CD14-positive monocyte (primary cell): ENCODE measurements around the gene FSCN2. TPM values are rescaled to one million over a fixed set of nuclear protein-coding genes. Genes with fewer than 3 reads are reported as not detected.
A peak's percentile ranks its signal among the peaks of the same experiment; 100 is the strongest.

Experiments used
- DNase-seq, 3 donors: peaks; one replicate each; pipeline ENCODE4 v3.0.0-alpha.2; 2011 to 2022
- H2AFZ ChIP-seq: 2 replicates; pipeline ENCODE4 v1.6.0; 2012; ENCODE audit warnings: mild to moderate bottlenecking, low read depth, low read length, inconsistent platforms; ENCODE audit not compliant: insufficient read depth, poor library complexity, severe bottlenecking
- H3K27ac ChIP-seq, 2 donors: 1 replicate in 1 of 2; 2 replicates in 1 of 2; pipeline ENCODE4 v1.5.1; 2012 to 2013; ENCODE audit warnings: low read length in 2 of 2, control low read depth in 1 of 2, inconsistent platforms in 1 of 2, low read depth in 1 of 2, mild to moderate bottlenecking in 1 of 2
- H3K27me3 ChIP-seq, 2 donors: one replicate each; pipeline versions ENCODE4 v1.6.0 to v1.6.1; 2011 to 2013; ENCODE audit warnings: low read length in 2 of 2; ENCODE audit not compliant: control insufficient read depth in 2 of 2, insufficient read depth in 2 of 2
- H3K36me3 ChIP-seq, 2 donors: replicated peaks in 1 of 2; 1 replicate in 1 of 2; 2 replicates in 1 of 2; pipeline versions ENCODE4 v1.5.1 to v1.6.1; 2012 to 2013; ENCODE audit warnings: low read length in 2 of 2, control low read depth in 1 of 2, inconsistent platforms in 1 of 2, mild to moderate bottlenecking in 1 of 2; ENCODE audit not compliant: insufficient read depth in 2 of 2, control insufficient read depth in 1 of 2
- H3K4me1 ChIP-seq, 2 donors: 1 replicate in 1 of 2; 2 replicates in 1 of 2; pipeline versions ENCODE4 v1.5.1 to v1.6.1; 2012 to 2013; ENCODE audit warnings: low read length in 2 of 2, control low read depth in 1 of 2, inconsistent platforms in 1 of 2, mild to moderate bottlenecking in 1 of 2, moderate library complexity in 1 of 2; ENCODE audit not compliant: insufficient read depth in 2 of 2, control insufficient read depth in 1 of 2
- H3K4me2 ChIP-seq: replicated peaks from 2 replicates; pipeline ENCODE3; 2012; ENCODE audit warnings: low read length, moderate library complexity, mild to moderate bottlenecking; ENCODE audit not compliant: poor library complexity, severe bottlenecking; ENCODE audit errors: extremely low read depth
- H3K4me3 ChIP-seq, 3 experiments: fragments of 200-600 bp in 1 of 3; sonication (generic) in 1 of 3; replicated peaks in 1 of 3; 1 replicate in 2 of 3; 2 replicates in 1 of 3; pipeline ENCODE4 v1.5.1; 2011 to 2013; ENCODE audit warnings: low read length in 3 of 3, mild to moderate bottlenecking in 3 of 3, control low read depth in 2 of 3, low read depth in 2 of 3, inconsistent platforms in 1 of 3, moderate library complexity in 1 of 3
- H3K79me2 ChIP-seq: 2 replicates; pipeline ENCODE4 v1.6.0; 2012; ENCODE audit warnings: mild to moderate bottlenecking, control low read depth, inconsistent platforms, low read length, moderate library complexity; ENCODE audit not compliant: insufficient read depth
- H3K9ac ChIP-seq: 2 replicates; pipeline ENCODE4 v1.6.0; 2017; ENCODE audit warnings: low read length, mild to moderate bottlenecking; ENCODE audit not compliant: insufficient read depth, poor library complexity, severe bottlenecking
- H3K9me3 ChIP-seq, 2 donors: replicated peaks in 1 of 2; 1 replicate in 1 of 2; 2 replicates in 1 of 2; pipeline versions ENCODE4 v1.5.1 to v1.6.1; 2012 to 2013; ENCODE audit warnings: low read length in 2 of 2, control low read depth in 1 of 2; ENCODE audit not compliant: control insufficient read depth in 1 of 2, insufficient read depth in 1 of 2
- H4K20me1 ChIP-seq: 2 replicates; pipeline ENCODE4 v1.6.0; 2012; ENCODE audit warnings: mild to moderate bottlenecking, low read length, control low read depth, moderate library complexity; ENCODE audit not compliant: insufficient read depth
- H3K27ac Mint-ChIP-seq, 7 donors: one replicate each; pipeline ENCODE4 v1.8.0; 2020; ENCODE audit warnings: mild to moderate bottlenecking in 7 of 7, mixed read lengths in 7 of 7, moderate library complexity in 6 of 7, inconsistent platforms in 2 of 7
- H3K27me3 Mint-ChIP-seq, 3 donors: one replicate each; pipeline ENCODE4 v1.8.0; 2021 to 2022; ENCODE audit warnings: low read depth in 3 of 3, mild to moderate bottlenecking in 3 of 3, mixed read lengths in 3 of 3, moderate library complexity in 3 of 3, inconsistent platforms in 1 of 3
- H3K36me3 Mint-ChIP-seq, 2 donors: one replicate each; pipeline ENCODE4 v1.8.0; 2020; ENCODE audit warnings: mixed read lengths in 2 of 2, inconsistent platforms in 1 of 2, mild to moderate bottlenecking in 1 of 2
- H3K4me1 Mint-ChIP-seq: one replicate; pipeline ENCODE4 v1.8.0; 2020; ENCODE audit warnings: mild to moderate bottlenecking, mixed read lengths
- H3K4me3 Mint-ChIP-seq, 2 donors: one replicate each; pipeline ENCODE4 v1.8.0; 2020; ENCODE audit warnings: mild to moderate bottlenecking in 2 of 2, mixed read lengths in 2 of 2, moderate library complexity in 1 of 2
- H3K9me3 Mint-ChIP-seq, 7 donors: one replicate each; pipeline ENCODE4 v1.8.0; 2020 to 2022; ENCODE audit warnings: mixed read lengths in 7 of 7, mild to moderate bottlenecking in 6 of 7, moderate library complexity in 6 of 7, inconsistent platforms in 2 of 7
- CTCF ChIP-seq: fragments of 200-600 bp; IDR thresholded peaks from one replicate; pipeline ENCODE4 v1.8.0; 2022; ENCODE audit warnings: antibody characterized with exemption, mild to moderate bottlenecking
- WGBS: methylation state at CpG from one replicate; pipeline ENCODE4 v1.1.5; 2013; ENCODE audit warnings: missing lambda C conversion rate; ENCODE audit not compliant: insufficient coverage; 5-methylcytosine and 5-hydroxymethylcytosine counted together
- intact Hi-C, 2 donors: fragments of 100-400 bp; cut with micrococcal nuclease; formaldehyde crosslinking; loops; one replicate each; pipeline versions ENCODE4 v1.15.0 to v1.15.1; 2023
- polyA plus RNA-seq, 3 donors: library from polyadenylated mRNA; depleted of rRNA in 1 of 3; unstranded in 2 of 3; stranded (reverse) in 1 of 3; fragments of 300-500 nt in 2 of 3; fragments of >200 nt in 1 of 3; fragmentation: Illumina TruSeq in 2 of 3; gene quantifications; 1 replicate in 2 of 3; 2 replicates in 1 of 3; pipeline ENCODE4 v1.2.3, GENCODE V29; 2012 to 2021

The FSCN2 gene
- polyA plus RNA-seq, 3 donors = 0.07 TPM; not detected in 2

- H3K4me3 ChIP-seq = peak overlapping the region; percentile 79 to 93 (median 92)
- WGBS = 90% methylated on average over 24 of the region's 27 CpGs
- H2AFZ ChIP-seq = peak overlapping the region; percentile 80
- peaks cover 25 to 35% of the 10 kb centered on the region in 2 donors for H3K4me1 ChIP-seq
- TF ChIP-seq CTCF = no peak
- Mint-ChIP-seq H3K4me1 (peaks cover 28% of the 10 kb centered on the region), H3K27ac (peak overlapping the region in 3 of 7 donors; percentile 42 to 75 (median 73)), H3K27me3 (peaks cover 0 to 1% (median 0%) of the 10 kb centered on the region in 3 donors), H3K4me3 (peak overlapping the region; percentile 81 to 89), H3K36me3 (peaks cover 30 to 58% of the 10 kb centered on the region in 2 donors), H3K9me3 (peaks cover 0 to 2% (median 0%) of the 10 kb centered on the region in 7 donors)
- H3K27ac ChIP-seq = peak overlapping the region in 1 of 2 donors; percentile 83
- H4K20me1 ChIP-seq = peaks cover 23% of the 10 kb centered on the region
- H3K4me2 ChIP-seq = peak overlapping the region; percentile 94
- intact Hi-C loops = loop anchor here in 1 of 2 donors (5.0 kb wide), 1 partner anchor 39 kb away; the partner anchor contains the start of gene ACTG1
- H3K9me3 ChIP-seq = no peaks in the 10 kb centered on the region
- no peaks in the 10 kb centered on the region for H3K27me3 ChIP-seq
- peaks cover 44 to 47% of the 10 kb centered on the region in 2 donors for H3K36me3 ChIP-seq
- H3K9ac ChIP-seq = no peak overlapping the region
- DNase-seq = no peak
- peaks cover 48% of the 10 kb centered on the region for H3K79me2 ChIP-seq
Observed at GRCh38 chr17:81550830-81551457, 22.8 kb downstream of the FSCN2 start.

- peaks cover 29% of the 10 kb centered on the region for H4K20me1 ChIP-seq
- H3K9ac ChIP-seq = peak overlapping the region; percentile 81
- Mint-ChIP-seq H3K27ac (peak overlapping the region in 6 of 7 donors; percentile 41 to 80 (median 48)), H3K36me3 (peaks cover 31 to 58% of the 10 kb centered on the region in 2 donors), H3K27me3 (peaks cover 0 to 1% (median 0%) of the 10 kb centered on the region in 3 donors), H3K9me3 (peaks cover 0 to 2% (median 0%) of the 10 kb centered on the region in 7 donors), H3K4me3 (peak overlapping the region; percentile 87 to 89), H3K4me1 (peaks cover 35% of the 10 kb centered on the region)
- H3K4me2 ChIP-seq = peak overlapping the region; percentile 94
- H3K4me3 ChIP-seq = peak overlapping the region; percentile 79 to 93 (median 92)
- H2AFZ ChIP-seq = peak overlapping the region; percentile 80
- TF ChIP-seq CTCF = no peak
- WGBS = 2% methylated on average over 69 of the region's 69 CpGs
- no peak for DNase-seq
- peaks cover 30 to 42% of the 10 kb centered on the region in 2 donors for H3K4me1 ChIP-seq
- no peaks in the 10 kb centered on the region for H3K9me3 ChIP-seq
- peaks cover 56% of the 10 kb centered on the region for H3K79me2 ChIP-seq
- peaks cover 42 to 47% of the 10 kb centered on the region in 2 donors for H3K36me3 ChIP-seq
- H3K27me3 ChIP-seq = no peaks in the 10 kb centered on the region
- H3K27ac ChIP-seq = peak overlapping the region in 1 of 2 donors; percentile 83
- intact Hi-C loops = loop anchor here (2.0 to 5.0 kb wide), 3 partner anchors 33 to 49 kb away; partner anchors contain the start of gene ACTG1 (in 1 of the 2)
Observed at GRCh38 chr17:81551458-81552243, 23.5 kb downstream of the FSCN2 start.
